Measurements from ENCODE around the gene ABCC9.

ABCC9 gene

DNA sequence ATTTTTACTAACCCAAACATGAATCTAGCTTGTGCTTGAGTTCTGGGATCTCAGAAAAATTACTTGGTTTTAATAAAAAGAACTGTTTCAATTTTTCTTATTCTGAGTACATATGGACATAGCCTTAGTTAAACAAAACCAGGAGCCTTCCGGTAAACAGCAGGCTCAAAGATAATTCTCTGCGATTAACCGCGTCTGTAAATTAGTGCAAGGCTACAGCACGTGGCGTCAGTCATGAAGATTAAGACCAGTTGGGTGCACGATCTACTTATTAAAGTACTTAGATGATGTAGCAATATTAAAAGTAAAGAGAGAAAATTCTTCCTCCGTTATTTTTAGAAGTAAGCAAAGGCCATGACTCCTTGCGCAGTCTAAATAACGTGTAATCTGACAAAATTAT lies 167.4 kb downstream of the ABCC9 start:
- no peak for DNase-seq (ENCODE audit: low spot score)

DNA sequence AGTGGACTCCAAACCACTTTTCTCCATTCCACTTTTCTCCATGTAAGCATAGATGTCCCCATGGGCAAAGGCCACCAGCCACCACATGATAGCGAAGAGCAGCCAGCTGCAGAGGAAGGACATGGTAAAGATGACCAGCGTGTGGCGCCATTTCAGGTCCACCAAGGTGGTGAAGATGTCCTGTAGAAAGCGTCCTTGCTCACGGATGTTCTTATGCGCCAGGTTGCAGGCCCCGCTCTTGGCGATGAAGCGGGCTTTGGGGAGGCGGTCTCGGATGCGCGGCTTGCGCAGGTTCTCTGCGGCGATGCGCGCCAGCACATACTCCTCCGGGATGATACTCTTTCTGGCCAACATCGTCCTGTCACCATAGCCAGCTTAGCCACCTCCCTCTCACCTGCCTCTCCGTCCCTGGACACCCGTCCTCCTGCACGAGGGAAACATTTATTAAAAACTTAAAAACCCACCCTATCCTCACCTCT lies 167.9 kb downstream of the ABCC9 start:
- peak; percentile 51 for DNase-seq (ENCODE audit: low spot score)

DNA sequence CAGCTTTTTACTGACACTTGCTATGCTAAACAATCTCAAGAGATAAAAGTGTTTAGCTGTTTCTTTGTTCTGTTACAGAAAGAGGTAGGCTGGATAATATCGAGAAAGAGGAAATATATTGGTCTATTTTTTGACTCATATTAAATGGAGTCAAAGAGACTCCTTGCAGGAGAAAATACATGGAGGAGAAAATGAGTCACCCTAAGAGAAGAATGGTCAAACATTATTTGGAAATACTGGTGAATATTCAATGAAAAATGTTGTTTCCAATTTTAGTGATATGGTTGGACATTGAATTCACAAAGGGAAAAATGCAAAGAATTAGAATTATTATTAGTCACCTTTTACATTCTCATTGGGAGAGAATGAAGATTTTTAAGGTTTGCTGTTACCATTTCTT lies 169.9 kb downstream of the ABCC9 start:
- no peak for DNase-seq (ENCODE audit: low spot score)

DNA sequence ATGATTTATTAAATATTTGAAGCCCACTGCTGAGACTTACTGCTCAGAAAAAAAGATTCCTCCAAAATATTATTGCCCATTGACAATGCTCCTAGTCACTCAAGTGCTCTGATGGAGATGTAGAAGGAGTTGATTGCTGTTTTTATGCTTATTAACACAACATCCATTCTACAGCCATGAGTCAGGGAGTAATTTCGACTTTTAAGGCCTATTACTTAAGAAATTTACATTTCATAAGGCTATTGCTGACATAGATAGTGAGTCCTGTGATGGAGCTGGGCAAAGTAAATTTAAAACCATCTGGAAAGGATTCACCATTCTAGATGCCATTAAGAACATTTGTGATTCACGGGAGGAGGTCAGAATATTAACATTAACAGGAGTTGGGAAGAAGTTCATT lies 171.9 kb downstream of the ABCC9 start:
- DNase-seq (ENCODE audit: low spot score) = no peak

DNA sequence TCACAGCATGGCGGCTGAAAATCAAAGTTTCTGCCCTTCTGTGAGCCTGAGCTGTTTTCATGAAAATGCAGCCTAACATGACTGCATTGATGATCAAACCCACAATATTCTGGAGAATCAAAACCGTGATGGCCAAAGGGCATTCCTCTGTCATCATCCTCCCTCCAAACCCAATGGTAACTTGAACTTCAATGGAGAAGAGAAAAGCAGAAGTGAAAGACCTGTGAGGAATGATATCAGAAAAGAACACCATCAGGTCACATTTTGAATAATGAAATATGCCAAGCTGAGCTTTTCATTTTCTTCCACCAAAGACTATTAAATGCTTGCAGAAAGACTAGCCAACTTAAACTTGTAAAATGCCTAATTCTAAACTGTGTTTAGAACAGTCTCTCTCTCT lies 174.8 kb downstream of the ABCC9 start:
- DNase-seq (ENCODE audit: low spot score) = no peak

DNA sequence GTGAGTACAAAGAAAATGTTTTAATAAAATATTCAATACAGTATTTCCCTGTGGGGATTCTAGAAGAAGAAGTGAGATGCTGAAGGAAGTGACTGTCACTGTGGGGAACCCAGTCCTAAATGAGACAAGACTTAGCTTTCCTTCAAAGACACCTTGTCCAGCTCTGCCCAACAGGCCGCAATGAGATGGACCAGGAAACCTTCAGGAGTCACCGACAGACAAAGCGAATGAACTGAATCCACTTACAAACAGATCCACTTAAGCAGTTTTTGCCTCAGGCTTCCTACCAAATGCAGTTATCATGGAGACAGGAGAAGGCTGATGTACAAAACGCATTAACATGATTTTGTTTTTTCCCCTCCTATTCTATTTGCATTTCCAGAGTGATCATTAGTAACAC lies 176.3 kb downstream of the ABCC9 start:
- no peak for DNase-seq (ENCODE audit: low spot score)

DNA sequence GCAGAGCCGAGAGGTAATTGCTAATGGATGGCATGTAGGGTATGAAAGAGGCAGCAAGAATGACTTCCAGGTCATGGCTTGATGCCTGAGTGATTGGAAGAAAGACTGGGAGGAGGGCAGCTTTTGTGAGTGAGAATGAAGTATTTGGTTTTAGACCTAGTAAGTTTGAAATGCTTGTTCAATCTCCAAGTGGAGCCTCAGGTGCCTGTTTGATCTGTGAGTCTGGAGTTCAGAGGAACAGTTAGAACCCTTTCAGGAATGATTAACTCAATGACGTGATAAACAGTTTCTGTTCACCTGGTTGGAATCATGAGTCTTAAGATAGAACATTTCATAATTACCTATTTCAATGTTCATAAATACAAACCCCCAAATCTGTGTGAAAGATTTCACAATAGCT lies 177.2 kb downstream of the ABCC9 start:
- DNase-seq (ENCODE audit: low spot score) = no peak

DNA sequence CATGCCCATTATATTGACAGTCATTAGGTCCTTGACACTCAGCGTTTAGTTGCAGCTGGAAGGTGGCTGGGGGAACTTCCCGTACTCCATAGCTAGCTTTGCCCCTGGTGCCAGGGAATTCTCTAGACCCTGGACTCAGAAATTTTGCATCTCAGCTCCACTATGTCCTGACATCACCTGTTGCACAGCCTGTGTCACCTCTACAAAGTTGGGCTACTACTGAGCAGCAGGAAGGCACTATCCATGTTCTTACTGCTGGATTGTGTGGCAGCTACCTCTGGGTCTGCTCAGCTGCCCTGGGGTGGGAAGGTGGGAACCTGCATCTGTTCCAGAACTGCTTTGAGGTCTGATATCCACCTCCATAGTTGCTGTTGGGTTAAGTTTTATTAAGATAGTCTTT lies 177.7 kb downstream of the ABCC9 start:
- DNase-seq (ENCODE audit: low spot score) = no peak

DNA sequence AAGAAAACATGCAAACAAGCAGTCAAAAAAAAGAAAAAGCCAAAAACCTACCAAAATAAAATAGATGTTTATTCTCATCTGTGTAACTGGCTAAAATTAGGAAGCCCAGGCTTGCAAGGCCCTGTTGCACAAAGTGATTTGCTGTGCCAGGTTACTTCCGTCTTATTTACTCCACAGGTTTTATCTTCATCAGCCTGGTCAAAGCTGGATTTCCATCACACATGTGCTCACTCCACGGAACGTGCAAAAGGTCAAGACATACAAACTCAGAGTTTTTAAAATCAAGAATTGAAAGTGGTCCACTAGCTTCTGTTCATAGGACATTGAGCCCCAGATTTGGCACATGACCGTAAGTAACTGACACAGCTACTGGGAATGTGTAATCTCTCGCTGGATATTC lies 181.5 kb downstream of the ABCC9 start:
- DNase-seq (ENCODE audit: low spot score) = no peak

DNA sequence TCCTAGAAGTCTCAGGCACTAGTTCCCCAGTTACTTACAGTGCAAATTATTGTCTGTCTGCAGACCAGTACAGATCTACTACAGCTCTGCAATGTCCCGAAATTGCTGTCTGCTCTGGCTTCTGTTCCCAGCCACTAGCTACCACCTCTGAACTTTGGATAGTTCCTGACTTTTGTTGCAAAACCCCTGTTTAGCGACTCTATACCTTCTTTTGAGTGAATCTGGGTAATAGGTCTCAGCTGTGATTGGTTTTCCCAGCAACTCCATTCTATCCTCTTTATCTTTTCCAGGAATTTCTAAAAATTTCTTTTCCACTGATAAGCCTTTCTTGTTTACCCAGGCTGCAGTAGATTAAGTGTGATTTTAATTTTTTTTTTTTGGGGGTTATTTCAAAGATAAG lies 183.5 kb downstream of the ABCC9 start:
- DNase-seq (ENCODE audit: low spot score) = no peak

DNA sequence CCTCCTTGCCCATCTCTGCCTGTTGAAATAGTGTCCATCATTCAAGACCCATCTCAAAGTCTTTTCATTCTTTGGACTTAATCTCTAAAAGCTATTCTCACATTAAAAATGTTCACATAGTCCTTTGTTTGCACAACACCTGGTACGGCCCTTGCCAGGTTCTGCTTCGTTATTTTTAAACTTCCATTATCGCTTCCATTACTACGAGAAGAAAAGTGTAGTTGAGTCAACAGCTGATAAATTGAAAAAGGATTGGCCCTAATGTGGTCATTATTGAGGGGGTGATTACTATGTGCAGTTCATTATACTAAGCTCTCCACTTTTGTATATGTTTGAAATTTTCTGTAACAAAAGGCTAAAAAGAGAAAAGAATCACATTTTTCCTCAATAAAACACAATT lies 184.5 kb downstream of the ABCC9 start:
- DNase-seq (ENCODE audit: low spot score) = no peak

DNA sequence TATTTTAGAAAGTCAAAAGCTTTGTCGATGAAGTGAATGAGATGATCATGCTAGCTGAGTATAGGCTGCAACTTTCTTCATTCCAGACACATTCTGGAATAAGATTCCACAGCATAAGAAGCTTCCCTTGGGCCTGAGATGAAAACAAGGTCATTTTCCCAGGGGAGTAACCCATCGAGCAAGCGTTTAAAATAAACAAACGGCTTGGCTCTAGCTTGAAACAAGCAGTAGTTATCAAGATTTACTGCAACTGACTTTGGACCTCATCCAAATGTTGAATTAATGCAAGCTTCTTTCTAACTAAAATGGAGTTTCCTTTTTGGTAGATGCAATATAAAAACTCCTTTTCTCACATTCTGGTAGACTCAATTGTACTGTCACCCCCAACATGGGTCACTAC lies 189.7 kb downstream of the ABCC9 start:
- DNase-seq (ENCODE audit: low spot score) = no peak

Data from iPS-NIHi11 (cell line).